Measurements from ENCODE around the gene ATP6V0A4. TPM values are rescaled to one million over a fixed set of nuclear protein-coding genes. Genes with fewer than 3 reads are reported as not detected.

The ATP6V0A4 gene
- total RNA-seq, 1 donor from 2014 or later = 0.88 TPM

GRCh38 chr7:138785587-138786437 lies 12.2 kb downstream of the ATP6V0A4 start:
- Histone ChIP-seq H3K27me3 (ENCODE audit: control insufficient read depth, insufficient read depth, low read length) (no peaks in the 10 kb centered on the region), H3K36me3 (ENCODE audit: control insufficient read depth, insufficient read depth, low read length) (no peaks in the 10 kb centered on the region), H3K4me3 (ENCODE audit: low read depth, low read length) (no peak overlapping the region)
- no peak for TF ChIP-seq CTCF (IDR thresholded peaks at IDR 0.05; ENCODE audit: insufficient read depth, low read length, poor library complexity, severe bottlenecking)
- no peak for DNase-seq (ENCODE audit: low read depth)

GRCh38 chr7:138784692-138785091 lies 13.3 kb downstream of the ATP6V0A4 start:
- DNase-seq (ENCODE audit: low read depth) = no peak
- TF ChIP-seq CTCF (IDR thresholded peaks at IDR 0.05; ENCODE audit: insufficient read depth, low read length, poor library complexity, severe bottlenecking) = no peak
- H3K4me3 ChIP-seq (ENCODE audit: low read depth, low read length) = no peak overlapping the region
- H3K36me3 ChIP-seq (ENCODE audit: control insufficient read depth, insufficient read depth, low read length) = no peaks in the 10 kb centered on the region
- no peaks in the 10 kb centered on the region for H3K27me3 ChIP-seq (ENCODE audit: control insufficient read depth, insufficient read depth, low read length)

- no peak for TF ChIP-seq CTCF (IDR thresholded peaks at IDR 0.05; ENCODE audit: insufficient read depth, low read length, poor library complexity, severe bottlenecking)
These were observed 17.0 kb downstream of the ATP6V0A4 start for GRCh38 chr7:138781004-138781403.

GRCh38 chr7:138776166-138776833 lies 21.7 kb downstream of the ATP6V0A4 start:
- Histone ChIP-seq H3K4me3 (ENCODE audit: low read depth, low read length) (no peak overlapping the region), H3K36me3 (ENCODE audit: control insufficient read depth, insufficient read depth, low read length) (no peaks in the 10 kb centered on the region), H3K27me3 (ENCODE audit: control insufficient read depth, insufficient read depth, low read length) (no peaks in the 10 kb centered on the region)
- DNase-seq (ENCODE audit: low read depth) = no peak
- TF ChIP-seq CTCF (IDR thresholded peaks at IDR 0.05; ENCODE audit: insufficient read depth, low read length, poor library complexity, severe bottlenecking) = no peak

More at GRCh38 chr7:138781004-138781403, 17.0 kb downstream of the ATP6V0A4 start:
- H3K27me3 ChIP-seq (ENCODE audit: control insufficient read depth, insufficient read depth, low read length) = no peaks in the 10 kb centered on the region
- H3K4me3 ChIP-seq (ENCODE audit: low read depth, low read length) = no peak overlapping the region
- H3K36me3 ChIP-seq (ENCODE audit: control insufficient read depth, insufficient read depth, low read length) = no peaks in the 10 kb centered on the region
- no peak for DNase-seq (ENCODE audit: low read depth)

- no peak for TF ChIP-seq CTCF (IDR thresholded peaks at IDR 0.05; ENCODE audit: insufficient read depth, low read length, poor library complexity, severe bottlenecking)
- no peaks in the 10 kb centered on the region for H3K27me3 ChIP-seq (ENCODE audit: control insufficient read depth, insufficient read depth, low read length)
- no peak for DNase-seq (ENCODE audit: low read depth)
- H3K36me3 ChIP-seq (ENCODE audit: control insufficient read depth, insufficient read depth, low read length) = no peaks in the 10 kb centered on the region
- no peak overlapping the region for H3K4me3 ChIP-seq (ENCODE audit: low read depth, low read length)
These were observed 24.2 kb downstream of the ATP6V0A4 start for GRCh38 chr7:138773817-138774216.

All from kidney epithelial cell (primary cell).